Fibroblast of the aortic adventitia (primary cell): ENCODE results near the gene UPK1A. TPM values are rescaled to one million over a fixed set of nuclear protein-coding genes. Genes with fewer than 3 reads are reported as not detected.

Experiments
- DNase-seq: peaks from one replicate; pipeline ENCODE4 v3.0.0-alpha.2; 2010; ENCODE audit warnings: low read depth
- H3K4me3 ChIP-seq: 2 replicates; pipeline ENCODE4 v1.5.1; 2011; ENCODE audit warnings: low read depth, mild to moderate bottlenecking, control low read depth, low read length, moderate library complexity
- CTCF ChIP-seq: IDR thresholded peaks from 2 replicates; pipeline ENCODE4 v1.5.1; 2011; ENCODE audit warnings: mild to moderate bottlenecking, low read length, control low read depth, inconsistent platforms; ENCODE audit not compliant: insufficient read depth
- total RNA-seq: library from RNA; depleted of rRNA; stranded (reverse); fragments of >200 nt; gene quantifications from 2 replicates; pipeline ENCODE4 v1.2.3, GENCODE V29; 2012; ENCODE audit warnings: low replicate concordance

Gene UPK1A
- total RNA-seq, 1 donor: not detected

DNA sequence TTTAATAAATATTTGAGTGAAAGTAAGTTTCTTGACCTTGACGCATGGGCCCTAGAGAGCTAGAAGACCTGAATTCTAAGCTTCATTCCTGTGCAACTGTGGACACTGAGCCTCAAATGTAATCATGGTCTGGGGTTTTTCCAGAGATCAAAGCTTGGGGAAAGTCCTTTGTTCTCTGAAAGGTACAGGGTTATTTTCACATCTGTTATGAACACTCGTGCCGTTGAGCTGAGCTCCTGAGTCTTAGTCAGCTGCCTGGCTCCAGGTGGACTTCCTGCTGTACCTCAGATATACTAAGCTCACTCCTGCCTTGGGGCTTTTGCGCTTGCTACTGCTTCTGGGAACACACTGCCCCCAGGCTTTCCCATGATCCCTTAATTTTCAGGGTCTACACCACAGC, 30.5 kb downstream of the UPK1A start:
- TF ChIP-seq CTCF: no peak
- no peak for DNase-seq
- H3K4me3 ChIP-seq: no peak overlapping the region

DNA sequence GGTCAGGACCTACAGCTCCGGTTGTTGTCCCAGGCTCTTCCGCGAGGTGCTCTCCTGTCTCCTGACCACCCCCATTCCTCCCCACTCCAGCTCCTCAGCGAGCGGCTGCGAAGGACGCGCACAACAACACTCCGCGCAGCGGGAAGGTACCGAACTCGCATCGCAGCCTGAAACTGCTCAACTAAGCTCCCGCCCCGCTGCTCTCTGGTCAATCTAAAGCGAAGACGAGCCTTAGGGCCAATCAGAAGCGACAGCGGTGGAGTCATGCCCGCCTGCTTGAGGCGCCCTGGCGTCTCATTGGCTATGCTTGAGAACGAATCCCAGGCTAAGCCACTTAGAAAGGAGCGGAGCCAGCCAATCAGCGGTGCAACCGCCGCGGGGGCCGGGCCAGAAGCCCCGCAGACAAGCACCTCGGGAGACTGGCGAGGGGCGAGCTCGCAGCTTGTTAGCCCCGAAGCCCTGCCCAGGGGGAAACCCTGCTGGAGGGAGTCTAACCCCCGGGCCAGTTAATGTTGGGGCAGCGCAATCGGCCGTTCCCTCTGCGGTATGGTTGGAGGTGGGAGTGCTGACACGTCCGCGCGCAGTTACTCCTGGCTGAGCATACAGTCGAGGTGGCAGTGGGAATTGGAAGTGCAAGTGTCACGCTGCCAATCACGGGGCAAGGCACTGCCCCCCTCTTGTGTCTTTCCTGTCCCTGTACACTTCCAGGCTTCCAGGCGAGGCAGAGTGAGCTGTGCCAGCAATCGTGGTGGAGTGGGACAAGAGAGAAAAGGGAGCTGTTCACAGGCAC, 36.1 kb downstream of the UPK1A start:
- peak; percentile 97 for DNase-seq
- no peak for TF ChIP-seq CTCF
- H3K4me3 ChIP-seq: peak overlapping the region; percentile 67

- no peak overlapping the region for H3K4me3 ChIP-seq
- no peak for DNase-seq
- no peak for TF ChIP-seq CTCF
These were observed 37.0 kb downstream of the UPK1A start for GRCh38 chr19:35703343-35703742.

- no peak for TF ChIP-seq CTCF
- no peak within 1 kb of the TSS for H3K4me3 ChIP-seq
- DNase-seq: peak; percentile 46
These were observed 37.9 kb downstream of the UPK1A start, which contains the start of gene ZBTB32 for GRCh38 chr19:35704218-35704617. Gene ZBTB32 (plus strand): TSS chr19:35704558. CDS start chr19:35714627, 10,069 bp downstream.

DNA sequence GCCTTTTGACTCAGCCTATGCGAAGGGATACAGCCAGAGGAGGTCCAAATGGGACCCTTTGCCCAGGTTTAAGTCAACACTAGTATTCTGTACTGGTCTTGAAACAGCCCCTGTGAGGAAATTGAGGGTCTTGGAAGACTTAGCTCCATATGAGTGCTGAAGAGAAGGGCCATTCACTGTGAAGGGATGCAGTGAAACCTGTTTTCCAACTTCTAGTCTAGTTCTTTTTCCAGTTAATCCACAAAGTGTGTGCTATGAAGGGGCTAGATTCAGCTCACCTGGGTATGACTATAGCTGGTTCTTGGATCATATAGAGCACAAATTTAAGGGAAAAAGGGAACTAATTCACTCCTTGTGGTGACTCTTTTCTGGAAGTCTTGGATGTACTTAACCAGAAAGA, 42.1 kb downstream of the UPK1A start:
- no peak for DNase-seq
- no peak overlapping the region for H3K4me3 ChIP-seq
- TF ChIP-seq CTCF: no peak

DNA sequence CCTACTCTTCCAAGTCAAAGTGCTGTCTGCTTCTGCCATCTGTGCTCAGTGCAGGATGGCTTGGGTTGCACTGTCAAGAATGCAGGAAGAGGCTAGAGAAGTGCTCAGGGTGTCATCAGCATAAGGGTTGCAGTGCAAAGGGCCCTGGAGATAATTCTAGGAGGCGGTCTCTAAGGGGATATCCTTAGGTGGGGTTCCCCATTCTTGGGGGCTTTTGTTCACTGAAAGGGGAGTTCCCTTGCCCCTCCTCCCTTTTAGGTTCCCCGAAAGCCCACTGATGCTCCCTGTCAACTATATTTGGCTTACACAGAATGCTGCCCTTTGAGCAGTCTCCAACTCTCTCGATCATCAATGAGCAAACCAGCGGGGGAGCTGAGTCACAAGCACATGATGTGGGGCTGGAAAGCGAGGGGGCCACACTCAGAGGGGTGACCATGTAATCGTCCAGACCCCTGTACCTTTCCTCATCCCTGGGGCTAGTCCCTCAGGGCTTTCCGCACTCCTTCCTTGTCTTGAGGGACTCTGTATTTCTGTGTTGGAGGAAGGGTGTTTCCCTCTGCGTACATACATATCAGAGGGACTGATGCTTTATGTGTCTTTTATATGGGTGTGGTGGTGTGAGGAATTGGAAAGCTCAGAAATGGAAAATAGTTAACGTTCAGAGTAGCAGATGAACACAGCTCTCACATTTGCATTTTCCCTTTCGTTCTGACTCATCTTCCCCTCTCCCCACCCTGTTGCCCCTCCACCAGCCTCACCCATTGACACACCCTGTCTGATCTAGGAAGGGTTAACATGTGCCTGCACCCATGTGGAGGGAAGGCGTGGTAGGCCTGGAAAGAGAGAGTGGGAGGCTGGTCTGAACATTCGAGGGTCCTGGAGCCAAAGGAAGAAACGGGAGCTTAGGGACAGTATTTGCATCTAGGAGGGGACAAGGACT, 44.7 kb downstream of the UPK1A start:
- H3K4me3 ChIP-seq: no peak overlapping the region
- TF ChIP-seq CTCF: no peak
- no peak for DNase-seq
